ENCODE measurements around the gene ABCC4.
A peak's percentile ranks its signal among the peaks of the same experiment; 100 is the strongest.

ABCC4 gene

DNA sequence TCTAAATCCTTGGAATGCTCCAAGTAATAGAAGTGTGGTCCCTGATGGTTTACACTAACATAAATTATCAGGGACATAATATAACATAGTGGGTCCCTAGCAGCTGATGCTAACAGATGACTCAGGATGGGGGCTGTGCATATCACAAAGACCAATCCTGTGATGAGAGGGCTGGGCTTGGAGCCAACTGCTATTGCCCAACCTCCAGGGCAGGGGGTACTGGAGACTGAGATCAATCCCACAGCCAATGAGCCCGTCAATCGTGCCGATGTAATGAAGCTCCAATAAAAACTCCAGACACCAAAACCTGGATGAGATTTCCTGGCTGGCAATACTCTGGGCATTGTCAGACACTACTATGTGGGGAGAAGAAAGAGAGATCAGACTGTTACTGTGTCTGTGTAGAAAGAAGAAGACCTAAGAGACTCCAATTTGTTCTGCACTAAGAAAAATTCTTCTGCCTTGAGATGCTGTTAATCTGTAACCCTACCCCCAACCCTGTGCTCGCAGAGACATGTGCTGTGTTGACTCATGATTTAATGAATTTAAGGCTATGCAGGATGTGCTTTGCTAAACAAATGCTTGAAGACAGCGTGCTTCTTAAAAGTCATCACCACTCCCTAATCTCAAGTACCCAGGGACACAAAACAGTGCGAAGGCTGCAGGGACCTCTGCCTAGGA lies 33.4 kb downstream of the ABCC4 start:
- TF ChIP-seq, protein P1, sequence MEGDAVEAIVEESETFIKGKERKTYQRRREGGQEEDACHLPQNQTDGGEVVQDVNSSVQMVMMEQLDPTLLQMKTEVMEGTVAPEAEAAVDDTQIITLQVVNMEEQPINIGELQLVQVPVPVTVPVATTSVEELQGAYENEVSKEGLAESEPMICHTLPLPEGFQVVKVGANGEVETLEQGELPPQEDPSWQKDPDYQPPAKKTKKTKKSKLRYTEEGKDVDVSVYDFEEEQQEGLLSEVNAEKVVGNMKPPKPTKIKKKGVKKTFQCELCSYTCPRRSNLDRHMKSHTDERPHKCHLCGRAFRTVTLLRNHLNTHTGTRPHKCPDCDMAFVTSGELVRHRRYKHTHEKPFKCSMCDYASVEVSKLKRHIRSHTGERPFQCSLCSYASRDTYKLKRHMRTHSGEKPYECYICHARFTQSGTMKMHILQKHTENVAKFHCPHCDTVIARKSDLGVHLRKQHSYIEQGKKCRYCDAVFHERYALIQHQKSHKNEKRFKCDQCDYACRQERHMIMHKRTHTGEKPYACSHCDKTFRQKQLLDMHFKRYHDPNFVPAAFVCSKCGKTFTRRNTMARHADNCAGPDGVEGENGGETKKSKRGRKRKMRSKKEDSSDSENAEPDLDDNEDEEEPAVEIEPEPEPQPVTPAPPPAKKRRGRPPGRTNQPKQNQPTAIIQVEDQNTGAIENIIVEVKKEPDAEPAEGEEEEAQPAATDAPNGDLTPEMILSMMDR (IDR thresholded peaks at IDR 0.05; ENCODE audit: low read depth, low read length): no peak
- H3K9me3 ChIP-seq: no peaks in the 10 kb centered on the region
- no peaks in the 10 kb centered on the region for H3K27me3 ChIP-seq
- peaks cover 27% of the 10 kb centered on the region for H3K4me1 ChIP-seq
- H3K36me3 ChIP-seq: no peaks in the 10 kb centered on the region
- no peak overlapping the region for H3K4me3 ChIP-seq (ENCODE audit: low read depth, low read length)
- DNase-seq: peak; percentile 77

DNA sequence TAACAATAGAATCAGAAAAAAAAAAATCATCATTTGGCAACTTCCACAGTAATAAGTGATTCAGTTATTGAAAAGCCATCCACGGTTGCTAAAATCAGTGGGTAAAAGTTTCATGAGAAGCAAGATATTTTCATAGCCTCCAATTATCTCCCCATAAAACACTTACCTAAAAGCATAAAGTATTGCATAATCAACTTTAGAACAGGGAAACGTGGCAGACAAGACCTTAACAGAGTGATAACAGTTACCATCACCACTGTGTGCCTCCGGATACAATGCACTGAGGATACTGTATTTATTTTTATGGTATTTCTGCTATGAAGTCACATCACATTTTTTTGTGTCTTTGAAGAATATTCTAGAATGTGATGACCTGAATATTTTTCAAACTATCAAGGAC lies 37.0 kb downstream of the ABCC4 start:
- H3K4me3 ChIP-seq (ENCODE audit: low read depth, low read length): no peak overlapping the region
- no peak for DNase-seq
- H3K4me1 ChIP-seq: peaks cover 16% of the 10 kb centered on the region
- no peaks in the 10 kb centered on the region for H3K36me3 ChIP-seq
- H3K9me3 ChIP-seq: no peaks in the 10 kb centered on the region
- H3K27me3 ChIP-seq: no peaks in the 10 kb centered on the region
- TF ChIP-seq, protein P1 (IDR thresholded peaks at IDR 0.05; ENCODE audit: low read depth, low read length): no peak

DNA sequence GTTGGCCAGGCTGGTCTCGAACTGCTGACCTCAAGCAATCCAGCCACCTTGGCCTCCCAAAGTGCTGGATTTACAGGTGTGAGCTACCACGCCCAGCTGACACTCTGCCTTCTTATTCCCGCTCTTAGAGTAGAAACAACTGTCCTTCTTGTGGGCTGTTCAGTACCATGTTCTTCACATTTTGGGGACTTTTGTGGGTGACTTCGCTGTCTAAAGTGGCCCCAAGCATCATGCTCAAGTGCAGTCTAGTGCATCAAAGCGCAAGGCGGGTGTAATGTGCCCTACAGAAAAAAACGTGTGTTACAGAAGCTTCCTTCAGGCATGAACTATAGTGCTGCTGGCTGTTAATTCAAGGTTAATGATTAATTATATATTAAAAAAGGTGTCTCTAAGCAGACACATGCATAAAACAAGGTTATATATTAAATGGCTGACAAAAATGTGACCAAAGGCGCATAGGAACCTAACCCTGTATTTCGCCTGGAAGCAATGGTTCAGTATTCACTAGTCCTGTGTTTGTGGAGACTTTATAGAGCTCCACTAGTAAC lies 38.3 kb downstream of the ABCC4 start:
- TF ChIP-seq, protein P1 (IDR thresholded peaks at IDR 0.05; ENCODE audit: low read depth, low read length): no peak

DNA sequence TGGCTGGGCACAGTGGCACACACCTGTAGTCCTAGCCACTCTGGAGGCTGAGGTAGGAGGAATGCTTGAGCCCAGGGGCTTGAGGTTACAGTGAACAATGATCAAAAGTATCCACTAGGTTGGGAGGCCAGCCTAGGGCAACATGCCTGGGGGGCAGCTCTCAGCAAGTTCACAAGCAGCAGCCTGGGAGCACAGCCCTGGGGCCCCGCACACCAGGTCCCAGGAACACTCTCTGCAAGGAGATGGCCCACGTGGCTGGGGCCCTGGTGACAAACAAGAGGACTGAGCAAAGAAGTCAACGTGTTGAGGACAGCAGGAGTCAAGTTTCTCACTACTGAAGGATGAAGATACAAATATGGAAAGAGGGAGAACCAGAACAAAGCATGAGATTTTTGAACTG lies 39.3 kb downstream of the ABCC4 start:
- H3K4me1 ChIP-seq: no peaks in the 10 kb centered on the region
- TF ChIP-seq, protein P1 (IDR thresholded peaks at IDR 0.05; ENCODE audit: low read depth, low read length): no peak
- H3K9me3 ChIP-seq: no peaks in the 10 kb centered on the region
- H3K36me3 ChIP-seq: no peaks in the 10 kb centered on the region
- DNase-seq: no peak
- no peak overlapping the region for H3K4me3 ChIP-seq (ENCODE audit: low read depth, low read length)
- H3K27me3 ChIP-seq: no peaks in the 10 kb centered on the region

More for the DNA sequence above, 38.3 kb downstream of the ABCC4 start:
- peaks cover 7% of the 10 kb centered on the region for H3K4me1 ChIP-seq
- DNase-seq: no peak
- H3K4me3 ChIP-seq (ENCODE audit: low read depth, low read length): no peak overlapping the region
- no peaks in the 10 kb centered on the region for H3K9me3 ChIP-seq
- H3K36me3 ChIP-seq: no peaks in the 10 kb centered on the region
- no peaks in the 10 kb centered on the region for H3K27me3 ChIP-seq

DNA sequence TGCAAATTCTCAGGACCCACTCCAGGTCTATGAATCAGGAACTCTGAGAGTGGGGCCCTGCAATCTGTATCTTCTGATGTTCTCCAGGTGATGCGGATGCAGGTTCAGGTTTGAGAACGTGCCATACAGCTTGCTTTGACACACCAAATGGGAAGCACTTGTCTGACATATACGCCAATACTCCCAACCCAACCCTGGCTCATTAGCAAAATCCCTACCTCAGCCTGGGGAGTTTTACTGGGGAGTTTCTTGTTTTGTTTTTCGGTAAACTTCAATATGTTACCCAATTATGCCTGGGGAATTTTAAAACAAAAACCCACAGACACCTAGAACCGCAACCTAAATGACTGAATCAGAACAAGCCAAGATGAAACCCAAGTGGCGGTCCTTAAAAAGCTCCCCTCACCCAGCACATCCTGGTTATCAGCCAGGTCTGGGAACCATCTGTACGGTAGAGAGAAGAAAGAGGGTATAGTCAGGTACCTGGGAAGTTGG lies 41.2 kb downstream of the ABCC4 start:
- no peaks in the 10 kb centered on the region for H3K36me3 ChIP-seq
- DNase-seq: no peak

More for the DNA sequence above, 41.2 kb downstream of the ABCC4 start:
- Histone ChIP-seq H3K4me3 (ENCODE audit: low read depth, low read length) (no peak overlapping the region), H3K27me3 (no peaks in the 10 kb centered on the region), H3K9me3 (no peaks in the 10 kb centered on the region), H3K4me1 (no peaks in the 10 kb centered on the region)
- TF ChIP-seq, protein P1 (IDR thresholded peaks at IDR 0.05; ENCODE audit: low read depth, low read length): no peak

Data from BE2C (cell line).